Esophagus muscularis mucosa (tissue), 4 donors: ENCODE data around the gene SULT1A3.

Experiments
- EP300 ChIP-seq: sonication (generic); formaldehyde crosslinking; IDR thresholded peaks from one replicate; pipeline ENCODE4 v1.6.1; 2017; ENCODE audit warnings: antibody characterized with exemption
- POLR2A ChIP-seq: fragments of 450-650 bp; IDR thresholded peaks from one replicate; pipeline ENCODE4 v1.6.1; 2017; ENCODE audit warnings: antibody characterized with exemption, moderate library complexity, mild to moderate bottlenecking, low read depth
- POLR2AphosphoS5 ChIP-seq, 2 donors: sonication (generic); formaldehyde crosslinking; IDR thresholded peaks; one replicate each; pipeline ENCODE4 v1.6.1; 2017; ENCODE audit warnings: antibody characterized with exemption in 2 of 2
- TF ChIP-seq, protein P1 (sequence below), 3 experiments: fragments of 200-600 bp in 2 of 3; fragments of 450-650 bp in 1 of 3; sonication (generic) in 2 of 3; IDR thresholded peaks; one replicate each; pipeline ENCODE4 v1.5.1; 2017 to 2019; ENCODE audit warnings: antibody characterized with exemption in 3 of 3, mild to moderate bottlenecking in 2 of 3, moderate library complexity in 1 of 3

DNA sequence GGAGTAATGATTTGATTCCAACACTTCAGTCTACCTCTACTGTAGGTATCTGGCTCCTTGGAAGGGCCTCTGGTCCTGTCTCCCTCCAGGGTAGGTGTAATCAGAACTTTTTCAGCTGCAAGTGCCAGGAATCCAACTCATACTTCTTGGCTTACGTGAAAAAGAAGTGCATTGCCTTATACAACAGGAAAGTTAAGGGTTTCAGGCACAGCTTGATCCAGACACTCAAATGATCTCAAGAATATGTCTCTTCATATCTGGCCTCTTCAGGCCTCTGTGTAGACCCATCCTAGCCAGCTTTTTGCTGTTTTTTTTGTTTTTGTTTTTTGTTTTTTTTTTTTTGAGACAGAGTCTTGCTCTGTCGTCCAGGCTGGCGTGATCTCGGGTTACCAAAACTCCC lies 19.9 kb upstream of the SULT1A3 start:
- TF ChIP-seq, protein P1, sequence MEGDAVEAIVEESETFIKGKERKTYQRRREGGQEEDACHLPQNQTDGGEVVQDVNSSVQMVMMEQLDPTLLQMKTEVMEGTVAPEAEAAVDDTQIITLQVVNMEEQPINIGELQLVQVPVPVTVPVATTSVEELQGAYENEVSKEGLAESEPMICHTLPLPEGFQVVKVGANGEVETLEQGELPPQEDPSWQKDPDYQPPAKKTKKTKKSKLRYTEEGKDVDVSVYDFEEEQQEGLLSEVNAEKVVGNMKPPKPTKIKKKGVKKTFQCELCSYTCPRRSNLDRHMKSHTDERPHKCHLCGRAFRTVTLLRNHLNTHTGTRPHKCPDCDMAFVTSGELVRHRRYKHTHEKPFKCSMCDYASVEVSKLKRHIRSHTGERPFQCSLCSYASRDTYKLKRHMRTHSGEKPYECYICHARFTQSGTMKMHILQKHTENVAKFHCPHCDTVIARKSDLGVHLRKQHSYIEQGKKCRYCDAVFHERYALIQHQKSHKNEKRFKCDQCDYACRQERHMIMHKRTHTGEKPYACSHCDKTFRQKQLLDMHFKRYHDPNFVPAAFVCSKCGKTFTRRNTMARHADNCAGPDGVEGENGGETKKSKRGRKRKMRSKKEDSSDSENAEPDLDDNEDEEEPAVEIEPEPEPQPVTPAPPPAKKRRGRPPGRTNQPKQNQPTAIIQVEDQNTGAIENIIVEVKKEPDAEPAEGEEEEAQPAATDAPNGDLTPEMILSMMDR (IDR thresholded peaks at IDR 0.05) = no peak
- no peak for TF ChIP-seq EP300
- TF ChIP-seq POLR2A = no peak
- TF ChIP-seq POLR2AphosphoS5 (IDR thresholded peaks at IDR 0.05) = no peak
